H9 (cell line): ENCODE results near the gene KLF17. TPM values are rescaled to one million over a fixed set of nuclear protein-coding genes. Genes with fewer than 3 reads are reported as not detected.

Experiments
- DNase-seq: peaks from one replicate; pipeline ENCODE4 v3.0.0-alpha.2; 2017
- H2AFZ ChIP-seq: one replicate; pipeline ENCODE4 v1.6.1; 2013; ENCODE audit warnings: mild to moderate bottlenecking, low read length, control low read depth, moderate library complexity
- H2AK5ac ChIP-seq: 2 replicates; pipeline ENCODE4 v1.6.1; 2013; ENCODE audit warnings: low read length, control low read depth, mixed read lengths; ENCODE audit not compliant: insufficient read length
- H2BK120ac ChIP-seq: one replicate; pipeline ENCODE4 v1.6.1; 2013; ENCODE audit warnings: low read depth, mild to moderate bottlenecking, low read length, control low read depth, inconsistent platforms; ENCODE audit not compliant: poor library complexity, severe bottlenecking
- H2BK12ac ChIP-seq: 2 replicates; pipeline ENCODE4 v1.6.1; 2013; ENCODE audit warnings: low read length, control low read depth, mixed read lengths, low read depth; ENCODE audit not compliant: insufficient read length
- H2BK15ac ChIP-seq: 2 replicates; pipeline ENCODE4 v1.6.1; 2013; ENCODE audit warnings: low read depth, low read length, control low read depth
- H2BK20ac ChIP-seq: one replicate; pipeline ENCODE4 v1.6.1; 2013; ENCODE audit warnings: low read depth, mild to moderate bottlenecking, low read length, control low read depth, inconsistent platforms; ENCODE audit not compliant: poor library complexity, severe bottlenecking
- H2BK5ac ChIP-seq: 2 replicates; pipeline ENCODE4 v1.6.1; 2013; ENCODE audit warnings: low read length, control low read depth, mixed read lengths; ENCODE audit not compliant: insufficient read length
- H3K14ac ChIP-seq: 2 replicates; pipeline ENCODE4 v1.6.1; 2013; ENCODE audit warnings: low read length, control low read depth; ENCODE audit not compliant: insufficient read depth
- H3K18ac ChIP-seq: 2 replicates; pipeline ENCODE4 v1.6.1; 2013; ENCODE audit warnings: low read depth, mild to moderate bottlenecking, mixed read lengths, low read length, control low read depth; ENCODE audit not compliant: insufficient read length
- H3K23ac ChIP-seq: 2 replicates; pipeline ENCODE4 v1.6.1; 2013; ENCODE audit warnings: low read length, control low read depth, mixed read lengths, low read depth; ENCODE audit not compliant: insufficient read length
- H3K23me2 ChIP-seq: 2 replicates; pipeline ENCODE4 v1.6.1; 2013; ENCODE audit warnings: low read depth, mild to moderate bottlenecking, mixed read lengths, low read length, control low read depth; ENCODE audit not compliant: insufficient read length, poor library complexity, severe bottlenecking
- H3K27ac ChIP-seq: 2 replicates; pipeline ENCODE4 v1.5.1; 2013; ENCODE audit warnings: low read length, control low read depth, mixed read lengths, low read depth; ENCODE audit not compliant: insufficient read length
- H3K27me3 ChIP-seq: 2 replicates; pipeline ENCODE4 v1.6.1; 2013; ENCODE audit warnings: low read length, control low read depth, inconsistent platforms; ENCODE audit not compliant: insufficient read depth
- H3K4ac ChIP-seq: 2 replicates; pipeline ENCODE4 v1.6.1; 2013; ENCODE audit warnings: low read depth, mild to moderate bottlenecking, control low read depth, inconsistent platforms, low read length, moderate library complexity
- H3K4me1 ChIP-seq: 2 replicates; pipeline ENCODE4 v1.6.1; 2013; ENCODE audit warnings: low read length, control low read depth, inconsistent platforms; ENCODE audit not compliant: insufficient read depth
- H3K4me2 ChIP-seq: 2 replicates; pipeline ENCODE4 v1.6.1; 2013; ENCODE audit warnings: low read length, control low read depth, mixed read lengths; ENCODE audit not compliant: insufficient read length, insufficient read depth
- H3K56ac ChIP-seq: 2 replicates; pipeline ENCODE4 v1.6.1; 2013; ENCODE audit warnings: low read depth, mild to moderate bottlenecking, mixed read lengths, low read length, control low read depth; ENCODE audit not compliant: insufficient read length
- H3K79me1 ChIP-seq: 2 replicates; pipeline ENCODE4 v1.6.1; 2013; ENCODE audit warnings: low read depth, mild to moderate bottlenecking, moderate library complexity, low read length, control low read depth, inconsistent platforms; ENCODE audit not compliant: insufficient read depth, poor library complexity, severe bottlenecking
- H3K79me2 ChIP-seq: 2 replicates; pipeline ENCODE4 v1.6.1; 2013; ENCODE audit warnings: low read length, control low read depth, inconsistent platforms; ENCODE audit not compliant: insufficient read depth
- H3K9ac ChIP-seq: 2 replicates; pipeline ENCODE4 v1.6.1; 2013; ENCODE audit warnings: low read length, control low read depth, mixed read lengths; ENCODE audit not compliant: insufficient read length; ENCODE audit errors: extremely low read depth
- H3K9me3 ChIP-seq: one replicate; pipeline ENCODE4 v1.6.1; 2013; ENCODE audit warnings: low read depth, low read length, inconsistent platforms; ENCODE audit not compliant: control insufficient read depth
- H3T11ph ChIP-seq: one replicate; pipeline ENCODE4 v1.6.1; 2013; ENCODE audit warnings: mild to moderate bottlenecking, low read length, control low read depth, inconsistent platforms
- H4K20me1 ChIP-seq: one replicate; pipeline ENCODE4 v1.6.1; 2013; ENCODE audit not compliant: control insufficient read depth, insufficient read length, insufficient read depth
- H4K5ac ChIP-seq: 2 replicates; pipeline ENCODE4 v1.6.1; 2013; ENCODE audit warnings: low read depth, mild to moderate bottlenecking, mixed read lengths, low read length, control low read depth; ENCODE audit not compliant: insufficient read length
- H4K8ac ChIP-seq: replicated peaks from 2 replicates; pipeline ENCODE4 v1.6.1; 2013; ENCODE audit warnings: low read length, control low read depth, mixed read lengths, low read depth; ENCODE audit not compliant: insufficient read length
- H4K91ac ChIP-seq: 2 replicates; pipeline ENCODE4 v1.6.1; 2013; ENCODE audit warnings: low read depth, mild to moderate bottlenecking, moderate library complexity, mixed read lengths, low read length, control low read depth; ENCODE audit not compliant: insufficient read length
- H3K27ac Mint-ChIP-seq, 3 experiments: 2 replicates in 2 of 3; 3 replicates in 1 of 3; pipeline ENCODE4 v1.8.0; 2020 to 2021; ENCODE audit warnings: mixed read lengths in 3 of 3, mild to moderate bottlenecking in 1 of 3, moderate library complexity in 1 of 3
- H3K27me3 Mint-ChIP-seq: 2 replicates; pipeline ENCODE4 v1.8.0; 2021; ENCODE audit warnings: low read depth, mild to moderate bottlenecking, moderate library complexity, mixed read lengths
- H3K36me3 Mint-ChIP-seq, 3 experiments: 2 replicates in 2 of 3; 3 replicates in 1 of 3; pipeline ENCODE4 v1.8.0; 2020 to 2021; ENCODE audit warnings: low read depth in 3 of 3, mixed read lengths in 3 of 3; ENCODE audit not compliant: insufficient read depth in 1 of 3
- H3K4me1 Mint-ChIP-seq, 2 experiments: 2 replicates each; pipeline ENCODE4 v1.8.0; 2020; ENCODE audit warnings: mixed read lengths in 2 of 2
- H3K4me3 Mint-ChIP-seq, 2 experiments: 2 replicates in 1 of 2; 3 replicates in 1 of 2; pipeline ENCODE4 v1.8.0; 2020 to 2021; ENCODE audit warnings: mild to moderate bottlenecking in 2 of 2, mixed read lengths in 2 of 2, moderate library complexity in 1 of 2
- H3K9me3 Mint-ChIP-seq, 2 experiments: 2 replicates in 1 of 2; 3 replicates in 1 of 2; pipeline ENCODE4 v1.8.0; 2020; ENCODE audit warnings: mild to moderate bottlenecking in 2 of 2, mixed read lengths in 2 of 2, moderate library complexity in 1 of 2
- CTCF ChIP-seq: fragments of 200-600 bp; sonication (generic); conservative IDR thresholded peaks from 3 replicates; pipeline ENCODE4 v1.8.0; 2021; ENCODE audit warnings: antibody characterized with exemption, mild to moderate bottlenecking
- WGBS: extraction: QIAGEN DNeasy Blood & Tissue Kit; methylation state at CpG from one replicate; pipeline ENCODE4 v1.1.7; 2013; ENCODE audit warnings: missing lambda C conversion rate, low lambda C conversion rate, mixed read lengths; ENCODE audit not compliant: insufficient read length; ENCODE audit errors: extremely low coverage; 5-methylcytosine and 5-hydroxymethylcytosine counted together
- total RNA-seq: library from RNA; stranded (reverse); gene quantifications from 2 replicates; pipeline ENCODE4 v1.2.1, GENCODE V29; 2021

KLF17 gene
- total RNA-seq, 1 experiment from 2014 or later = 0.09 TPM

DNA sequence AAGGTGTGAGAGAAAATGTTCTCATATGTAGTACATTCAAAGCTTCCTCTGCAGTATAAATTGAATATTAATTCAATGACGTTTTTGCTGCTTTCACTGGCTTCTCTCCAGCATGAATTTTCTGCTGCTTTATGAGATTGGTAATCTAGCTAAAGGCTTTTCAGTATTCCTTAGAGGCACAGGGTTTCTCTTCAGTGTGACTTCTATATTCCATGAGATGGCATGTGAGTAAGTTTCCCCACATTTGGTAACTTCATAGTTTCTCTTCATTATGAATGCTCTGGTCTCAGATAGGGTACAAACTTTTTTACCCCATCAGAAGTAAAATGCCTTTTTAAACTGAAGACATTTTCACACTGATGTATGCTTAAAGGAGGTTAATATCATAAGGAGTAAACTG lies 33.2 kb downstream of the KLF17 start:
- Histone ChIP-seq H3K9ac (no peak overlapping the region), H4K8ac (no peak overlapping the region), H2AFZ (no peak overlapping the region), H3K18ac (no peak overlapping the region), H3T11ph (no peak overlapping the region), H3K79me2 (no peaks in the 10 kb centered on the region), H4K20me1 (no peaks in the 10 kb centered on the region), H2BK120ac (no peak overlapping the region), H3K79me1 (no peaks in the 10 kb centered on the region), H3K56ac (no peak overlapping the region), H3K23me2 (no peaks in the 10 kb centered on the region), H3K4me2 (no peak overlapping the region), H4K91ac (no peak overlapping the region), H2BK5ac (no peak overlapping the region), H2BK15ac (no peak overlapping the region), H3K23ac (no peak overlapping the region), H2BK12ac (no peak overlapping the region), H2AK5ac (no peak overlapping the region), H4K5ac (no peak overlapping the region), H3K27ac (no peak overlapping the region), H3K4ac (no peak overlapping the region), H3K4me1 (0 out of 2 replicates have a peak, but pooled peaks cover 3% of the 10 kb centered on the region), H3K27me3 (no peaks in the 10 kb centered on the region), H3K9me3 (no peaks in the 10 kb centered on the region), H3K14ac (no peak overlapping the region), H2BK20ac (no peak overlapping the region)
- WGBS = no CpG with 5 or more reads among the region's 1 CpG
- no peak for TF ChIP-seq CTCF
- no peak overlapping the region for H3K27ac Mint-ChIP-seq
- H3K4me3 Mint-ChIP-seq = no peak overlapping the region
- peaks cover 27 to 32% of the 10 kb centered on the region in 2 experiments for H3K4me1 Mint-ChIP-seq
- DNase-seq = no peak
- peaks cover 0 to under 1% of the 10 kb centered on the region in 2 experiments; a peak in 3 of 5 replicates for H3K9me3 Mint-ChIP-seq
- no peaks in the 10 kb centered on the region for H3K27me3 Mint-ChIP-seq
- peaks cover 0 to under 1% (median 0%) of the 10 kb centered on the region in 3 experiments; a peak in 2 of 7 replicates for H3K36me3 Mint-ChIP-seq
